Superior temporal gyrus (tissue), 1 donor: ENCODE measurements around the gene GATC.

Experiments used
- DNase-seq: peaks from one replicate; pipeline ENCODE4 v3.0.0-alpha.2; 2016; ENCODE audit errors: extremely low spot score

GATC gene

GRCh38 chr12:120445911-120446843 lies at the start of gene GATC, which contains the start of gene TRIAP1:
GATC (plus strand) TSS chr12:120446444; CDS start chr12:120446481, 37 bp downstream.
TRIAP1 (minus strand) TSS chr12:120446384; CDS start chr12:120446372, 12 bp downstream.
- DNase-seq = peak; percentile 88

GRCh38 chr12:120397824-120398540 lies 48.3 kb upstream of the GATC start:
- DNase-seq = no peak

- no peak for DNase-seq
These were observed 46.7 kb upstream of the GATC start for GRCh38 chr12:120399531-120399930.

GRCh38 chr12:120402217-120402616 lies 44.0 kb upstream of the GATC start:
- DNase-seq = no peak

GRCh38 chr12:120403869-120404268 lies 42.4 kb upstream of the GATC start:
- DNase-seq = no peak

- DNase-seq = no peak
These were observed 42.0 kb upstream of the GATC start for GRCh38 chr12:120404271-120404670.

GRCh38 chr12:120406069-120406468 lies 40.2 kb upstream of the GATC start:
- DNase-seq = no peak

- DNase-seq = no peak
These were observed 39.7 kb upstream of the GATC start for GRCh38 chr12:120406553-120406952.

- no peak for DNase-seq
These were observed 37.5 kb upstream of the GATC start for GRCh38 chr12:120408771-120409170.

GRCh38 chr12:120412421-120412820 lies 33.8 kb upstream of the GATC start:
- no peak for DNase-seq

GRCh38 chr12:120413901-120414695 lies 32.1 kb upstream of the GATC start:
- DNase-seq = peak; percentile 10

GRCh38 chr12:120416490-120417216 lies 29.6 kb upstream of the GATC start:
- DNase-seq = no peak

GRCh38 chr12:120417917-120418580 lies 28.2 kb upstream of the GATC start:
- no peak for DNase-seq

- no peak for DNase-seq
These were observed 24.5 kb upstream of the GATC start for GRCh38 chr12:120421701-120422100.

- DNase-seq = no peak
These were observed 23.3 kb upstream of the GATC start for GRCh38 chr12:120422892-120423456.

- no peak for DNase-seq
These were observed 20.4 kb upstream of the GATC start for GRCh38 chr12:120425797-120426196.

- DNase-seq = no peak
These were observed 17.5 kb upstream of the GATC start for GRCh38 chr12:120428597-120429229.

GRCh38 chr12:120429368-120429767 lies 16.9 kb upstream of the GATC start:
- DNase-seq = no peak

- DNase-seq = no peak
These were observed 13.3 kb upstream of the GATC start for GRCh38 chr12:120432772-120433525.
